ENCODE data around the gene HYAL4. TPM values are rescaled to one million over a fixed set of nuclear protein-coding genes. Genes with fewer than 3 reads are reported as not detected.

HYAL4 gene
- total and polyA plus RNA-seq, 2 of the 13 experiments (the other 11 are each of a cell fraction or from before 2014, with no cell fraction given): not detected

DNA sequence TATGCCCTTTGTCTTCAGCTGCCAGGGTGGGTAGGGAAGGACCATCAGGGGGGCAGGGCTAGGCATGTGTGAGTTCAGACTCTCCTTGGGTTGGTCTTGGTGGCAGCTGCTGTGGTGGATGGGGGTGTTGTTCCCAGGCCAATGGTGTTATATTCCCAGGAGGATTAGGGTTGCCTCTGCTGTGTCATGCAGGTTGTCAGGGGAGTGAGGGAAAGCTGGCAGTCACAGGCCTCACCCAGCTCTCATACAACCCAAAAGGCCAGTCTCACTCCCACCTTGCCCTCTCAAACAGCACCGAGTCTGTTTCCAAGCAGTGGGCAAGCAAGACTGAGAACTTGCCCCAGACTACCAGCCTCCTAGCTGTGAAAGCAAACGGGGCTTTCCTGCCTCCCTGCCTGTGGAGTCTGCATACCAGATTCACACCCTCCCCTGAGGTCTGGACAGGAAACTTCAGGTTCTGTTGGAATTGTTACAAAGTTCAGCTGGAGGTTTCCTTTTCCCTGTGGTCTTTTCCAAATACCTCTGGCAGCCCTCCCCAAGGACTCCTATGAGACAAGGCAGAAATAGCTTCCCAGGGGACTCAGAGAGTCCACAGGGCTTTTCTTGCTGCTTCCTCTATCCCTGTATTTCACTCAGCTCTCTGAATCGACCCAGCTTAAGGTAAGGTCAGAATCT, 1.4 kb downstream of the HYAL4 start:
- H3K9ac ChIP-seq (ENCODE audit: insufficient read depth, low read depth, low read length): no peak overlapping the region
- ChIA-PET CTCF (ENCODE audit: low intra/inter-chr PET ratio, low total read pairs) (no interaction called here), POLR2A (interaction anchor here (1.4 kb wide), 1 partner anchor 98 kb away, joined by 4 read pairs; the partner anchor contains the start of gene WASL)
- FAIRE-seq: no peak
- H3K36me3 ChIP-seq (replicated peaks in 1 of 2; ENCODE audit: control insufficient read depth in 1 of 2, insufficient read depth in 2 of 2, low read length in 2 of 2): no peaks in the 10 kb centered on the region
- no peak overlapping the region for H3K27ac ChIP-seq (ENCODE audit: extremely low read length, insufficient read depth, low read length)
- no peaks in the 10 kb centered on the region for H4K20me1 ChIP-seq (ENCODE audit: insufficient read depth, low read length)
- 0% methylated on average over 1 of the region's 3 CpGs for WGBS (ENCODE audit: low lambda C conversion rate)
- DNase-seq (ENCODE audit: low spot score): no peak
- no peaks in the 10 kb centered on the region for H3K27me3 ChIP-seq (ENCODE audit: control insufficient read depth in 1 of 2, insufficient read depth in 2 of 2, low read length in 2 of 2)
- H3K4me1 ChIP-seq (ENCODE audit: insufficient read depth, low read length): peaks cover 20% of the 10 kb centered on the region
- TF ChIP-seq PPARG (CRISPR knock-in tag; conservative IDR thresholded peaks at IDR 0.05): peak; percentile 53
- TF ChIP-seq, protein P1, sequence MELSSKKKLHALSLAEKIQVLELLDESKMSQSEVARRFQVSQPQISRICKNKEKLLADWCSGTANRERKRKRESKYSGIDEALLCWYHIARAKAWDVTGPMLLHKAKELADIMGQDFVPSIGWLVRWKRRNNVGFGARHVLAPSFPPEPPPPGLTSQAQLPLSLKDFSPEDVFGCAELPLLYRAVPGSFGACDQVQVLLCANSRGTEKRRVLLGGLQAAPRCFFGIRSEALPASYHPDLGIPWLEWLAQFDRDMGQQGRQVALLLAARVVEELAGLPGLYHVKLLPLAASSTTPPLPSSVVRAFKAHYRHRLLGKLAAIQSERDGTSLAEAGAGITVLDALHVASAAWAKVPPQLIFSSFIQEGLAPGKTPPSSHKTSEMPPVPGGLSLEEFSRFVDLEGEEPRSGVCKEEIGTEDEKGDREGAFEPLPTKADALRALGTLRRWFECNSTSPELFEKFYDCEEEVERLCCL (CRISPR knock-in tag; IDR thresholded peaks at IDR 0.05; ENCODE audit: borderline replicate concordance): no peak
- intact Hi-C loops (cut with micrococcal nuclease; ENCODE audit: unreplicated experiment): no loop called here
- no peaks in the 10 kb centered on the region for H3K9me3 ChIP-seq (ENCODE audit: low read length)
- peak; percentile 89 for ATAC-seq
- H3K4me2 ChIP-seq (ENCODE audit: low read depth, low read length): peak overlapping the region; percentile 34
- in situ Hi-C loops (cut with HindIII; ENCODE audit: extremely low pct_ligation_motif_present, low pct_unique_long_range_greater_than_20kb): no loop called here
- H3K79me2 ChIP-seq (ENCODE audit: insufficient read depth, low read length): no peaks in the 10 kb centered on the region
- no peak overlapping the region for H3K4me3 ChIP-seq (replicated peaks in 1 of 3; ENCODE audit: insufficient read depth in 1 of 3, low read depth in 2 of 3, low read length in 3 of 3)
- H2AFZ ChIP-seq (ENCODE audit: low read length): no peak overlapping the region
- no TSS peak for BruUV-seq (replicated peaks)

DNA sequence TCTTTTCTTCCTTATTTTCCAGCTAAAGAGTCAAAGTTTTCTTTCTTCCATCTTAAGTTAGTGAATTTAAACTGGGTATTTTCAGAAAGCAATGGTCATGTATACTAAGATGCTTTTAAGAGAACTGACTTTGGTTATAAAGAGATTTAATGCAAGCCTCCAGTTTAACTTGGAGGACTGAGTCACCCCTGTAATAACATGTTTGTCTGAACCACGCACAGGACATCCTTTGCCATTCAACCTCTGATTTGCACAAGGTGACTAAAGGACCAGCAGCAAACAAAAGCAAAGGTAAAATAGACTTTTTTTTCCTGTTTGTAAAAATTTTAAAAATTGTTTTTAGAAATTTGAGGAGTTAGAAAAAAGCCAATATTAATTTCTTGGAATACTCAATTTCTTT, 2.9 kb downstream of the HYAL4 start:
- no peak for FAIRE-seq
- intact Hi-C loops (cut with micrococcal nuclease; ENCODE audit: unreplicated experiment) (no loop called here), in situ Hi-C loops (cut with HindIII; ENCODE audit: extremely low pct_ligation_motif_present, low pct_unique_long_range_greater_than_20kb) (no loop called here)
- H3K36me3 ChIP-seq (replicated peaks in 1 of 2; ENCODE audit: control insufficient read depth in 1 of 2, insufficient read depth in 2 of 2, low read length in 2 of 2): no peaks in the 10 kb centered on the region
- WGBS (ENCODE audit: low lambda C conversion rate): 33% methylated on average over 1 of the region's 1 CpG
- H3K9me3 ChIP-seq (ENCODE audit: low read length): no peaks in the 10 kb centered on the region
- no TSS peak for BruUV-seq (replicated peaks)
- no peak overlapping the region for H3K4me3 ChIP-seq (replicated peaks in 1 of 3; ENCODE audit: insufficient read depth in 1 of 3, low read depth in 2 of 3, low read length in 3 of 3)
- no peaks in the 10 kb centered on the region for H4K20me1 ChIP-seq (ENCODE audit: insufficient read depth, low read length)
- no peak overlapping the region for H2AFZ ChIP-seq (ENCODE audit: low read length)
- H3K9ac ChIP-seq (ENCODE audit: insufficient read depth, low read depth, low read length): no peak overlapping the region
- no peak for ATAC-seq
- no peak for DNase-seq (ENCODE audit: low spot score)
- H3K4me2 ChIP-seq (ENCODE audit: low read depth, low read length): no peak overlapping the region
- H3K27me3 ChIP-seq (ENCODE audit: control insufficient read depth in 1 of 2, insufficient read depth in 2 of 2, low read length in 2 of 2): no peaks in the 10 kb centered on the region
- H3K4me1 ChIP-seq (ENCODE audit: insufficient read depth, low read length): peaks cover 20% of the 10 kb centered on the region
- no peak overlapping the region for H3K27ac ChIP-seq (ENCODE audit: extremely low read length, insufficient read depth, low read length)
- ChIA-PET POLR2A (no interaction called here), CTCF (ENCODE audit: low intra/inter-chr PET ratio, low total read pairs) (no interaction called here)
- TF ChIP-seq ZNF556 (CRISPR knock-in tag; IDR thresholded peaks at IDR 0.05; ENCODE audit: borderline replicate concordance) (no peak), ELF1 (CRISPR knock-in tag; IDR thresholded peaks at IDR 0.05) (no peak), ZNF333 (CRISPR knock-in tag; IDR thresholded peaks at IDR 0.05; ENCODE audit: borderline replicate concordance) (no peak), TSC22D2 (CRISPR knock-in tag; IDR thresholded peaks at IDR 0.05; ENCODE audit: borderline replicate concordance) (no peak), ZNF615 (CRISPR knock-in tag; IDR thresholded peaks at IDR 0.05; ENCODE audit: borderline replicate concordance) (no peak)
- TF ChIP-seq, protein P2, sequence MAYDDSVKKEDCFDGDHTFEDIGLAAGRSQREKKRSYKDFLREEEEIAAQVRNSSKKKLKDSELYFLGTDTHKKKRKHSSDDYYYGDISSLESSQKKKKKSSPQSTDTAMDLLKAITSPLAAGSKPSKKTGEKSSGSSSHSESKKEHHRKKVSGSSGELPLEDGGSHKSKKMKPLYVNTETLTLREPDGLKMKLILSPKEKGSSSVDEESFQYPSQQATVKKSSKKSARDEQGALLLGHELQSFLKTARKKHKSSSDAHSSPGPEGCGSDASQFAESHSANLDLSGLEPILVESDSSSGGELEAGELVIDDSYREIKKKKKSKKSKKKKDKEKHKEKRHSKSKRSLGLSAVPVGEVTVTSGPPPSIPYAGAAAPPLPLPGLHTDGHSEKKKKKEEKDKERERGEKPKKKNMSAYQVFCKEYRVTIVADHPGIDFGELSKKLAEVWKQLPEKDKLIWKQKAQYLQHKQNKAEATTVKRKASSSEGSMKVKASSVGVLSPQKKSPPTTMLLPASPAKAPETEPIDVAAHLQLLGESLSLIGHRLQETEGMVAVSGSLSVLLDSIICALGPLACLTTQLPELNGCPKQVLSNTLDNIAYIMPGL (CRISPR knock-in tag; IDR thresholded peaks at IDR 0.05; ENCODE audit: borderline replicate concordance in 1 of 2, low read depth in 1 of 2): no peak
- TF ChIP-seq, protein P3, sequence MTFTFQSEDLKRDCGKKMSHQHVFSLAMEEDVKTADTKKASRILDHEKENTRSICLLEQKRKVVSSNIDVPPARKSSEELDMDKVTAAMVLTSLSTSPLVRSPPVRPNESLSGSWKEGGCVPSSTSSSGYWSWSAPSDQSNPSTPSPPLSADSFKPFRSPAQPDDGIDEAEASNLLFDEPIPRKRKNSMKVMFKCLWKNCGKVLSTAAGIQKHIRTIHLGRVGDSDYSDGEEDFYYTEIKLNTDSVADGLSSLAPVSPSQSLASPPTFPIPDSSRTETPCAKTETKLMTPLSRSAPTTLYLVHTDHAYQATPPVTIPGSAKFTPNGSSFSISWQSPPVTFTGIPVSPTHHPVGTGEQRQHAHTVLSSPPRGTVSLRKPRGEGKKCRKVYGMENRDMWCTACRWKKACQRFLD (CRISPR knock-in tag; IDR thresholded peaks at IDR 0.05; ENCODE audit: borderline replicate concordance): no peak
- no peaks in the 10 kb centered on the region for H3K79me2 ChIP-seq (ENCODE audit: insufficient read depth, low read length)
